ENCODE measurements around the gene C1orf56. TPM values are rescaled to one million over a fixed set of nuclear protein-coding genes. Genes with fewer than 3 reads are reported as not detected.
A peak's percentile ranks its signal among the peaks of the same experiment; 100 is the strongest.

The C1orf56 gene
- total and polyA plus RNA-seq, 2 of the 13 experiments (the other 11 are each of a cell fraction or from before 2014, with no cell fraction given), result 1.5 to 3.2 TPM

- Histone ChIP-seq H3K36me3 (replicated peaks in 1 of 2; ENCODE audit: control insufficient read depth in 1 of 2, insufficient read depth in 2 of 2, low read length in 2 of 2) (peaks cover 5 to 27% of the 10 kb centered on the region in 2 experiments; a peak in 3 of 5 replicates), H3K79me2 (ENCODE audit: insufficient read depth, low read length) (no peaks in the 10 kb centered on the region), H3K4me2 (ENCODE audit: low read depth, low read length) (no peak overlapping the region), H3K9ac (ENCODE audit: insufficient read depth, low read depth, low read length) (no peak overlapping the region), H2AFZ (ENCODE audit: low read length) (no peak overlapping the region), H3K27me3 (ENCODE audit: control insufficient read depth in 1 of 2, insufficient read depth in 2 of 2, low read length in 2 of 2) (no peaks in the 10 kb centered on the region), H3K9me3 (ENCODE audit: low read length) (no peaks in the 10 kb centered on the region), H3K27ac (ENCODE audit: extremely low read length, insufficient read depth, low read length) (no peak overlapping the region), H3K4me3 (replicated peaks in 1 of 3; ENCODE audit: insufficient read depth in 1 of 3, low read depth in 2 of 3, low read length in 3 of 3) (no peak overlapping the region), H4K20me1 (ENCODE audit: insufficient read depth, low read length) (no peaks in the 10 kb centered on the region), H3K4me1 (ENCODE audit: insufficient read depth, low read length) (no peaks in the 10 kb centered on the region)
- CTCF ChIA-PET (ENCODE audit: low intra/inter-chr PET ratio, low total read pairs), result no interaction called here
- FAIRE-seq (no peak), DNase-seq (ENCODE audit: low spot score) (no peak), ATAC-seq (no peak)
- TF ChIP-seq ZNF143 (CRISPR knock-in tag; IDR thresholded peaks at IDR 0.05) (no peak), ZNF850 (CRISPR knock-in tag; conservative IDR thresholded peaks at IDR 0.05) (no peak), ZNF580 (CRISPR knock-in tag; IDR thresholded peaks at IDR 0.05; ENCODE audit: borderline replicate concordance, low read depth) (no peak), ZNF18 (CRISPR knock-in tag; IDR thresholded peaks at IDR 0.05; ENCODE audit: insufficient replicate concordance) (no peak), ZBTB7B (CRISPR knock-in tag; IDR thresholded peaks at IDR 0.05) (no peak), TSC22D2 (CRISPR knock-in tag; IDR thresholded peaks at IDR 0.05; ENCODE audit: borderline replicate concordance) (no peak), DMTF1 (CRISPR knock-in tag; IDR thresholded peaks at IDR 0.05) (no peak), SALL2 (CRISPR knock-in tag; IDR thresholded peaks at IDR 0.05) (no peak), TRIM24 (CRISPR knock-in tag; IDR thresholded peaks at IDR 0.05) (no peak), ZNF746 (CRISPR knock-in tag; IDR thresholded peaks at IDR 0.05) (no peak), ZNF652 (CRISPR knock-in tag; IDR thresholded peaks at IDR 0.05; ENCODE audit: borderline replicate concordance, low read depth) (no peak)
- TF ChIP-seq, protein P1, sequence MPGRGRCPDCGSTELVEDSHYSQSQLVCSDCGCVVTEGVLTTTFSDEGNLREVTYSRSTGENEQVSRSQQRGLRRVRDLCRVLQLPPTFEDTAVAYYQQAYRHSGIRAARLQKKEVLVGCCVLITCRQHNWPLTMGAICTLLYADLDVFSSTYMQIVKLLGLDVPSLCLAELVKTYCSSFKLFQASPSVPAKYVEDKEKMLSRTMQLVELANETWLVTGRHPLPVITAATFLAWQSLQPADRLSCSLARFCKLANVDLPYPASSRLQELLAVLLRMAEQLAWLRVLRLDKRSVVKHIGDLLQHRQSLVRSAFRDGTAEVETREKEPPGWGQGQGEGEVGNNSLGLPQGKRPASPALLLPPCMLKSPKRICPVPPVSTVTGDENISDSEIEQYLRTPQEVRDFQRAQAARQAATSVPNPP (CRISPR knock-in tag; IDR thresholded peaks at IDR 0.05), result no peak
- BruUV-seq (replicated peaks), result TSS peak; percentile 37
- intact Hi-C loops (cut with micrococcal nuclease; ENCODE audit: unreplicated experiment), result no loop called here
- 85% methylated on average over 3 of the region's 3 CpGs for WGBS (ENCODE audit: low lambda C conversion rate)
- in situ Hi-C loops (cut with HindIII; ENCODE audit: extremely low pct_ligation_motif_present, low pct_unique_long_range_greater_than_20kb), result no loop called here
- POLR2A ChIA-PET, result no interaction called here
Observed at GRCh38 chr1:151035167-151035566, 12.4 kb upstream of the C1orf56 start.
